GM23248 (cell line): Measurements from ENCODE around the gene ARHGAP25.

Source experiments
- EZH2 ChIP-seq: fragments of 200-600 bp; sonication (generic); IDR thresholded peaks from 2 replicates; pipeline ENCODE4 v1.6.1; 2018; ENCODE audit warnings: antibody characterized with exemption, mild to moderate bottlenecking; ENCODE audit not compliant: insufficient read depth, poor library complexity, severe bottlenecking
- EZH2phosphoT487 ChIP-seq: fragments of 200-600 bp; sonication (generic); IDR thresholded peaks from 2 replicates; pipeline ENCODE4 v1.6.1; 2018; ENCODE audit warnings: antibody characterized with exemption, moderate library complexity, mild to moderate bottlenecking, low read depth; ENCODE audit not compliant: insufficient read depth

GRCh38 chr2:68845043-68845442, 110.4 kb downstream of the ARHGAP25 start:
- TF ChIP-seq EZH2 (no peak), EZH2phosphoT487 (no peak)
